ENCODE measurements around the gene CAVIN4. TPM values are rescaled to one million over a fixed set of nuclear protein-coding genes. Genes with fewer than 3 reads are reported as not detected.

Gene CAVIN4
- 1 to 10 TPM; 2.7 to 3.5 TPM for total RNA-seq
- 3.7 TPM for polyA plus RNA-seq (ENCODE audit: insufficient read depth, low read depth, low replicate concordance)
- long read RNA-seq, donor 1, result 0 reads
- long read RNA-seq, donor 2, result 0 reads

GRCh38 chr9:100577776-100578448, at the start of gene CAVIN4:
Gene CAVIN4, plus strand, starts transcription at chr9:100578079. Its CDS starts 65 bp downstream, at chr9:100578144.
- Histone ChIP-seq H3K27ac (no peak within 1 kb of the TSS), H3K27me3 (no peaks in the 10 kb centered on the region), H3K4me3 (no peak within 1 kb of the TSS), H3K4me1 (no peaks in the 10 kb centered on the region), H3K36me3 (ENCODE audit: low read depth, missing control alignments) (no peaks in the 10 kb centered on the region), H3K9me3 (no peaks in the 10 kb centered on the region)
- DNase-seq, result no peak
- intact Hi-C loops (cut with DNase I; ENCODE audit: low total_unique reads), result no loop called here
- 90 to 97% methylated on average over 10 of the region's 10 CpGs for WGBS, 2 donors
- no peak for TF ChIP-seq POLR2A (IDR thresholded peaks at IDR 0.05)
- TF ChIP-seq, protein P1, sequence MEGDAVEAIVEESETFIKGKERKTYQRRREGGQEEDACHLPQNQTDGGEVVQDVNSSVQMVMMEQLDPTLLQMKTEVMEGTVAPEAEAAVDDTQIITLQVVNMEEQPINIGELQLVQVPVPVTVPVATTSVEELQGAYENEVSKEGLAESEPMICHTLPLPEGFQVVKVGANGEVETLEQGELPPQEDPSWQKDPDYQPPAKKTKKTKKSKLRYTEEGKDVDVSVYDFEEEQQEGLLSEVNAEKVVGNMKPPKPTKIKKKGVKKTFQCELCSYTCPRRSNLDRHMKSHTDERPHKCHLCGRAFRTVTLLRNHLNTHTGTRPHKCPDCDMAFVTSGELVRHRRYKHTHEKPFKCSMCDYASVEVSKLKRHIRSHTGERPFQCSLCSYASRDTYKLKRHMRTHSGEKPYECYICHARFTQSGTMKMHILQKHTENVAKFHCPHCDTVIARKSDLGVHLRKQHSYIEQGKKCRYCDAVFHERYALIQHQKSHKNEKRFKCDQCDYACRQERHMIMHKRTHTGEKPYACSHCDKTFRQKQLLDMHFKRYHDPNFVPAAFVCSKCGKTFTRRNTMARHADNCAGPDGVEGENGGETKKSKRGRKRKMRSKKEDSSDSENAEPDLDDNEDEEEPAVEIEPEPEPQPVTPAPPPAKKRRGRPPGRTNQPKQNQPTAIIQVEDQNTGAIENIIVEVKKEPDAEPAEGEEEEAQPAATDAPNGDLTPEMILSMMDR (IDR thresholded peaks at IDR 0.05), result no peak

DNA sequence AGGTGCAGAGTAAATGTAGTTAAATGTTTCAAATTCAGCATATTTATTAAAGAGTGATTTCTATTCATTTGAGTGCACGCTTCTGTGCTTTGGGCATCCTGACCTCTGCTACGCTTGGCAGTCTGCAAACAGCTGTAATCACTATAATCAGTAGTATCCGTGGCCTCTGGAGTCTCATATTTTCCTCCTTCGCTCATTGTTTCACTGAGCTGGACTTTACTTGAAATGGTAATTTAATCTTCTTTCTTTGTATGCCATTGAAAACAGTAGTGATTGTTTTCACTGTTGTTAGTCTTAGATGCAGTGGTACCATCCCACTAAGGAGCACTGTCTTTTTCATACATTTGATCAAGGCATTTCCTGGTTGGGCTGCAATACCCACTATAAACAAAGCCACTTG, 43.5 kb upstream of the CAVIN4 start:
- Histone ChIP-seq H3K27me3 (no peaks in the 10 kb centered on the region), H3K4me3 (no peak overlapping the region), H3K4me1 (no peaks in the 10 kb centered on the region), H3K27ac (no peak overlapping the region), H3K36me3 (ENCODE audit: low read depth, missing control alignments) (no peaks in the 10 kb centered on the region), H3K9me3 (no peaks in the 10 kb centered on the region)
- TF ChIP-seq POLR2A (IDR thresholded peaks at IDR 0.05), result no peak
- TF ChIP-seq, protein P1 (IDR thresholded peaks at IDR 0.05), result no peak
- intact Hi-C loops (cut with DNase I; ENCODE audit: low total_unique reads), result no loop called here
- WGBS, 2 donors, result 83 to 89% methylated on average over 4 of the region's 4 CpGs
- DNase-seq, result no peak

DNA sequence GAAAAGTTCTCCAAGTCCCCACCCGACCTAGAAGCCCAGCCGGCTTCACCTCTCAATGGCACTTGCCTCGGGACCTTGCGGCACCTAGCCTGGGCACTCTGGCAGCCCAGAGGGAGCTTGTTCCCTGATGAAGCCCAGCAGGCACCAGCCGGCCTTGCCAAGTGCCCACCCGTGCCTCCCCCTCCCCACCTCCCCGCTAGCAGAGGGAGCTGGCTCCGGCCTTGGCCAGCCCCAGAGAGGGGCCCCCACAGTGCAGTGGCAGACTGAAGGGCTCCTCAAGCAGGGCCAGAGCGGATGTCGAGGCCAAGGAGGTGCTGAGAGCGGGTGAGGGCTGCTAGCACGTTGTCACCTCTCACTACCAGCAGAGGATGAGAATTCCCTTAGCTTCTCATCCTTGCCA, 37.6 kb upstream of the CAVIN4 start:
- TF ChIP-seq POLR2A (IDR thresholded peaks at IDR 0.05), result no peak
- TF ChIP-seq, protein P1 (IDR thresholded peaks at IDR 0.05), result no peak
- H3K4me3 ChIP-seq, result no peak overlapping the region
- H3K4me1 ChIP-seq, result no peaks in the 10 kb centered on the region
- no peak for DNase-seq
- H3K9me3 ChIP-seq, result no peaks in the 10 kb centered on the region
- no peaks in the 10 kb centered on the region for H3K36me3 ChIP-seq (ENCODE audit: low read depth, missing control alignments)
- intact Hi-C loops (cut with DNase I; ENCODE audit: low total_unique reads), result no loop called here
- 94 to 95% methylated on average over 4 to 12 of the region's 12 CpGs for WGBS, 2 donors
- H3K27me3 ChIP-seq, result no peaks in the 10 kb centered on the region
- no peak overlapping the region for H3K27ac ChIP-seq

DNA sequence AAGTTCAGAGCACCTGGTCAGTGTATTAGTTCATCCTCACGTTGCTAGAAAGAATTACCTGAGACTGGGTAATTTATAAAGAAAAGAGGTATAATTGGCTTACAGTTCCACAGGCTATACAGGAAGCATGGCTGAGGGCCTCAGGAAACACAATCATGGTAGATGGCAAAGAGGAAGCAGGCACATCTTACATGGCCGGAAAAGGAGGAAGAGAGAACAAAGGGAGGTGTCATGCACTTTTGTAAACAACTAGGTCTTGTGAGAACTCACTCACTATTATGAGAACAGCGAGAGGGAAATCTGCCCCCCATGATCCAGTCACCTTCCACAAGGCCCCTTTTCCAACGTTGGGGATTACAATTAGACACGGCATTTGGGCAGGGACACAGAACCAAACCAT, 28.8 kb upstream of the CAVIN4 start:
- intact Hi-C loops (cut with DNase I; ENCODE audit: low total_unique reads), result no loop called here

More for the DNA sequence above, 28.8 kb upstream of the CAVIN4 start:
- Histone ChIP-seq H3K27me3 (no peaks in the 10 kb centered on the region), H3K4me3 (no peak overlapping the region), H3K4me1 (no peaks in the 10 kb centered on the region), H3K27ac (no peak overlapping the region), H3K9me3 (no peaks in the 10 kb centered on the region), H3K36me3 (ENCODE audit: low read depth, missing control alignments) (no peaks in the 10 kb centered on the region)
- no peak for TF ChIP-seq POLR2A (IDR thresholded peaks at IDR 0.05)
- TF ChIP-seq, protein P1 (IDR thresholded peaks at IDR 0.05), result no peak
- DNase-seq, result no peak
- WGBS, 2 donors, result 83 to 89% methylated on average over 5 of the region's 5 CpGs
